Upper lobe of right lung (tissue), 1 donor: ENCODE results near the gene MKS1. TPM values are rescaled to one million over a fixed set of nuclear protein-coding genes. Genes with fewer than 3 reads are reported as not detected.

Experiments used
- ATAC-seq: fragments of 200-7000 bp; cut with Tn5 transposase; one replicate; pipeline ENCODE4 v1.9.1; 2020; ENCODE audit warnings: mild to moderate bottlenecking, moderate library complexity
- DNase-seq: peaks from one replicate; pipeline ENCODE4 v3.0.0-alpha.2; 2020
- H3K27ac ChIP-seq: fragments of 200-600 bp; one replicate; pipeline ENCODE4 v1.8.0; 2022
- H3K27me3 ChIP-seq: fragments of 200-600 bp; one replicate; pipeline ENCODE4 v1.8.0; 2022; ENCODE audit warnings: mild to moderate bottlenecking
- H3K36me3 ChIP-seq: fragments of 200-600 bp; one replicate; pipeline ENCODE4 v1.8.0; 2022
- H3K4me1 ChIP-seq: fragments of 200-600 bp; one replicate; pipeline ENCODE4 v1.8.0; 2022
- H3K4me3 ChIP-seq: fragments of 200-600 bp; one replicate; pipeline ENCODE4 v1.8.0; 2022; ENCODE audit warnings: mild to moderate bottlenecking
- H3K9me3 ChIP-seq: fragments of 200-600 bp; one replicate; pipeline ENCODE4 v1.8.0; 2022
- intact Hi-C: fragments of 100-400 bp; cut with DNase I; formaldehyde crosslinking; loops from one replicate; pipeline ENCODE4 v1.11.0; 2022
- total RNA-seq: library from RNA; stranded (reverse); fragmentation: NEBNext Ultra II Directional; extraction: Animal tissue kit (Norgen Biotek cat#: 25700); gene quantifications from one replicate; pipeline ENCODE4 v1.2.1, GENCODE V29; 2021
- TF ChIP-seq, protein P1 (sequence below): fragments of 200-600 bp; IDR thresholded peaks from one replicate; pipeline ENCODE4 v1.8.0; 2022; ENCODE audit warnings: antibody characterized with exemption
- donor health status: DM: no; HTN: yes; CAD: no; lungs with severe emphysema.

MKS1 gene
- total RNA-seq, 1 donor from 2014 or later = 15.9 TPM

- no peak overlapping the region for H3K4me3 ChIP-seq
- ATAC-seq = no peak
- no peaks in the 10 kb centered on the region for H3K27me3 ChIP-seq
- intact Hi-C loops = no loop called here
- TF ChIP-seq, protein P1, sequence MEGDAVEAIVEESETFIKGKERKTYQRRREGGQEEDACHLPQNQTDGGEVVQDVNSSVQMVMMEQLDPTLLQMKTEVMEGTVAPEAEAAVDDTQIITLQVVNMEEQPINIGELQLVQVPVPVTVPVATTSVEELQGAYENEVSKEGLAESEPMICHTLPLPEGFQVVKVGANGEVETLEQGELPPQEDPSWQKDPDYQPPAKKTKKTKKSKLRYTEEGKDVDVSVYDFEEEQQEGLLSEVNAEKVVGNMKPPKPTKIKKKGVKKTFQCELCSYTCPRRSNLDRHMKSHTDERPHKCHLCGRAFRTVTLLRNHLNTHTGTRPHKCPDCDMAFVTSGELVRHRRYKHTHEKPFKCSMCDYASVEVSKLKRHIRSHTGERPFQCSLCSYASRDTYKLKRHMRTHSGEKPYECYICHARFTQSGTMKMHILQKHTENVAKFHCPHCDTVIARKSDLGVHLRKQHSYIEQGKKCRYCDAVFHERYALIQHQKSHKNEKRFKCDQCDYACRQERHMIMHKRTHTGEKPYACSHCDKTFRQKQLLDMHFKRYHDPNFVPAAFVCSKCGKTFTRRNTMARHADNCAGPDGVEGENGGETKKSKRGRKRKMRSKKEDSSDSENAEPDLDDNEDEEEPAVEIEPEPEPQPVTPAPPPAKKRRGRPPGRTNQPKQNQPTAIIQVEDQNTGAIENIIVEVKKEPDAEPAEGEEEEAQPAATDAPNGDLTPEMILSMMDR = no peak
- H3K9me3 ChIP-seq = no peaks in the 10 kb centered on the region
- no peak for DNase-seq
- H3K27ac ChIP-seq = no peak overlapping the region
- no peaks in the 10 kb centered on the region for H3K4me1 ChIP-seq
- H3K36me3 ChIP-seq = no peaks in the 10 kb centered on the region
These were observed 35.5 kb downstream of the MKS1 start for GRCh38 chr17:58183514-58183913.

DNA sequence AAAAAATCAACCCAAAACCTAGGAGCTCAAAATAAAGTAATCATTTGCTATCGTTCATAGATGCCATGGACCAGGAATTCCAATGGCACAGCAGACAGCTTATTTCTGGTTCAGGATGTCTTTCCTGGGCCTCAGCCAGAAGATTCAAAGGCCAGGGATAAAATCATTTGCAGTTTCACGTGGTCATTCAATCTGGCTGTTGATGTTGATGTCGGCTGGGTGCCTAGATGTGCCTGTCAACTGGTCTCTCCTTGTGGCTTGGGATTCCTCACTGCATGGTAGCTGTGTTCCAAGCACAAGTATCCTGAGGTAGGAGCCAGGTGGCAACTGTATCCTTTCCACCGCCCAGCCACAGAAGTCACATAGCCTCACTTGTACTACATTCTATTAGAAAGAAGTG lies 37.3 kb downstream of the MKS1 start:
- H3K27ac ChIP-seq = no peak overlapping the region
- intact Hi-C loops = no loop called here
- peaks cover 4% of the 10 kb centered on the region for H3K27me3 ChIP-seq
- H3K4me1 ChIP-seq = no peaks in the 10 kb centered on the region
- no peaks in the 10 kb centered on the region for H3K9me3 ChIP-seq
- no peaks in the 10 kb centered on the region for H3K36me3 ChIP-seq
- TF ChIP-seq, protein P1 = no peak
- DNase-seq (no peak), ATAC-seq (no peak)
- H3K4me3 ChIP-seq = no peak overlapping the region

- TF ChIP-seq, protein P1 = no peak
- DNase-seq (no peak), ATAC-seq (no peak)
- Histone ChIP-seq H3K27me3 (peaks cover 8% of the 10 kb centered on the region), H3K9me3 (no peaks in the 10 kb centered on the region), H3K4me1 (no peaks in the 10 kb centered on the region), H3K4me3 (no peak overlapping the region), H3K36me3 (no peaks in the 10 kb centered on the region), H3K27ac (no peak overlapping the region)
- intact Hi-C loops = no loop called here
These were observed 42.9 kb downstream of the MKS1 start for GRCh38 chr17:58176200-58176599.

GRCh38 chr17:58174871-58175270 lies 44.2 kb downstream of the MKS1 start:
- H3K27me3 ChIP-seq = peaks cover 8% of the 10 kb centered on the region
- H3K4me1 ChIP-seq = no peaks in the 10 kb centered on the region
- ATAC-seq (no peak), DNase-seq (no peak)
- no peaks in the 10 kb centered on the region for H3K9me3 ChIP-seq
- no peak overlapping the region for H3K4me3 ChIP-seq
- H3K27ac ChIP-seq = no peak overlapping the region
- intact Hi-C loops = no loop called here
- H3K36me3 ChIP-seq = no peaks in the 10 kb centered on the region
- TF ChIP-seq, protein P1 = no peak

- TF ChIP-seq, protein P1 = peak; percentile 40
- peaks cover 8% of the 10 kb centered on the region for H3K27me3 ChIP-seq
- no peak for DNase-seq
- H3K4me1 ChIP-seq = no peaks in the 10 kb centered on the region
- intact Hi-C loops = no loop called here
- H3K36me3 ChIP-seq = no peaks in the 10 kb centered on the region
- peak; percentile 31 for ATAC-seq
- H3K27ac ChIP-seq = no peak overlapping the region
- no peaks in the 10 kb centered on the region for H3K9me3 ChIP-seq
- H3K4me3 ChIP-seq = no peak overlapping the region
These were observed 46.5 kb downstream of the MKS1 start for GRCh38 chr17:58172369-58173071.

- TF ChIP-seq, protein P1 = no peak
- H3K9me3 ChIP-seq = no peaks in the 10 kb centered on the region
These were observed 48.4 kb downstream of the MKS1 start for GRCh38 chr17:58170622-58171021.

More at GRCh38 chr17:58170622-58171021, 48.4 kb downstream of the MKS1 start:
- intact Hi-C loops = no loop called here
- Histone ChIP-seq H3K4me1 (no peaks in the 10 kb centered on the region), H3K4me3 (no peak overlapping the region), H3K36me3 (no peaks in the 10 kb centered on the region), H3K27me3 (no peaks in the 10 kb centered on the region), H3K27ac (no peak overlapping the region)
- DNase-seq (no peak), ATAC-seq (no peak)
